Stimulated activated CD8-positive, alpha-beta memory T cell treated with anti-CD3 and anti-CD28 coated beads, Interleukin-7, amount 100 ng/mL, for 24 hours (primary cell): ENCODE data around the gene SMYD3.

Experiments
- DNase-seq: peaks from one replicate; pipeline ENCODE4 v3.0.0-alpha.2; 2020; ENCODE audit warnings: low read depth

The SMYD3 gene

DNA sequence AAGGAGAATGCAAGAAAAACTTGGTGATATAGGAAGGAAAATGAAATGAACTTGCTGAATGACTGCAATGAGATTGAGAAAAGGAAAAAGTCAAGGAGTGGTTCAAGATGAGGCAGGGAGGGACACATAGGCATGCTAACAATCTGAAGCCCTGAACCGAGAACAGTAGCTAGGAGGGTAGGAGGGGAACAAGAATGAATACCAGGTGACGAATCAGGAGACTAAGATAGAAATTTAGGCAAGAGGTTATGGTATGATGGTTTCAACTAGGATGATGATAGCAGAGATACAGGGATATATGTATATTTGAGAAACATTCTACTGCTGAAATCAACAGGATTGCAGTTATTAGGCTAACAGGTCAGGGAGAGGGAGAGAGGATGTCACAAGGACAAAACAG lies 44.1 kb downstream of the SMYD3 start:
- no peak for DNase-seq

- DNase-seq = no peak
Observed at GRCh38 chr1:246460406-246460805, 46.7 kb downstream of the SMYD3 start.

DNA sequence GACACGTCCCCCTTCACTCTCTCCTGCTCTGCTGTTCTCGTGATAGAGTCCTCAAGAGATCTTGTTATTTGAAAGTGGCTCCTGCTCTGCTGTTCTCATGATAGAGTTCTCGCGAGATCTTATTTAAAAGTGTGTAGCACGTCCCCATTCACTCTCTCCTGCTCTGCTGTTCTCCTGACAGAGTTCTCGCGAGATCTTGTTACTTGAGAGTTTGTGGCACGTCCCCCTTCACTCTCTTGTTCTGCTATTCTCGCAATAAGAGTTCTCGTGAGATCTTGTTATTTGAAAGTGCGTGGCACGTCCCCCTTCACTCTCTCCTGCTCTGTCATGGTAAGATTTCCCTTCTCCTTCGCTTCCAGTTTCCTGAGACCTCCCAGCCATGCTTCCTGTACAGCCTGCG lies 47.9 kb downstream of the SMYD3 start:
- DNase-seq = no peak

DNA sequence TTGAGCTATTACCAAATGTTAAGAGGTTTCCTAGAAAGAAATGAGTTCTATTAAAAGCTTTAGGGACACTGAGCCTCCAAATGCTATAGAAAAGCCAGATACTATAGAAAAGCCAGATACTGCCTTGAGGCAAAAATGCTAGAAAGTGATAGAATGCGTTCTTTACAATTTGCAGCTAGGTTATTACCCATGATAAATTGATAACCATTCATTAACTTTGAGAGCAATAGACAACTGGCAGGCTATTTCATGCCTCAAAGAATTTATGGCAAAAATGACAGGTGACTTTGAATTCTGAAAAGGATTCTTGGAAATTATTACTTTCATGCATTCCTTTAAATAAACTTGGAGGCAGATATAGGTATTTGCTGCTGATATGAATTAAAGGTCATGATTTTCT lies 51.6 kb downstream of the SMYD3 start:
- DNase-seq = no peak

DNA sequence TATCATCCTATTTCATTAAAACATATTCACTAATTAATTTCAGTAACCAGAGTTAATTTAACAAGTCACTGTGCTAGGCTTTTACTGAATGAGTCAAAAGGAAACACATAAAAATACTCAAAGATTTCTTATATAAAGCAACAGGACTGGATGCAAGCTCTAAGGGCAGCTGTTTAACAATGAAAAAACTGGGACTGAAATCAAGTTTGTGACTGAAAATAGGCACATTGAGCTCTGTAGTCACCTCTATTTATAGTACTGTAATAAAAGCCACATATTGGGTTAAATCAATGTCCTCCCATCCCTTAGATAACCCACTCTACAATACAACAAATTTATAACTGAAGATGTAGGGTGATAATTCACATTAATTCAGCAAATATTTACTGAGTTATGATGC lies 52.4 kb downstream of the SMYD3 start:
- DNase-seq = no peak

GRCh38 chr1:246450611-246451251 lies 56.3 kb downstream of the SMYD3 start:
- DNase-seq = no peak

GRCh38 chr1:246448373-246448772 lies 58.7 kb downstream of the SMYD3 start:
- DNase-seq = no peak

DNA sequence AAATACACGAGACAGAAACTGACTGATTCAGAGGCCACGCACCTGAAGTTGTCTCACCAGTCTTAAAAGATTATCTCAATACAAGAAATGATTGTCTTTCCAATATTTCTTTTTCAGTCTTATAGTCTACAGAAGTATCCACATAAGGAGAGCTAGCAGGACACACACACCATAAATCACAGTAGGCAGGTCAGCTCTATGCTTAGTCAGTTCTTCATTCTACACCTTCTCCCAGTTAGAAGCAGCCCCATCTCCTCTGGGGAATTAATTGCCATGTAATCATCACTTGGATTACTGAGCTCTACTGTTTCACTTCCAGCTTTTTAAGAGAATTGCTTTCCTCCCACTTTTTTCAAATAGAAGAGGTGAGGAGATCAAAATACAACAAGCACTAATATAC lies 59.6 kb downstream of the SMYD3 start:
- DNase-seq = no peak

DNA sequence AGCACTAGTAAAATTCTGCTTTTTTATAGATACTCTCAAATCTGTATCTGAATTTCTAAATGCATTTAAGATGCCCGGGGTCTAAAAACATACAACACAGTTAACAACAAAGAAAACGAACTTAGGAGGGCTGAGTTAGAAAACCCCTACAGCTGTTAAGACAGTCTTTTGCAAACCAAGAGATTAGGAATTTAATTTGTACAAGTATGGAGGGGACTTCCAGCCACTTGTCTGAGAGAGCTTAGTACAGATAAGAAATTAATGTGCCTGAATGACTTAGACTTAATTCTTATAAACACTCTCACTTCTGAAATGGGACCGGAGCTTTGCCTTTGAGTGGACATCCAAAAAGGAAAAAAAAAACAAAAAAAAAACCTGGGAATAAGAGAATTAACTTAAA lies 61.6 kb downstream of the SMYD3 start:
- no peak for DNase-seq

GRCh38 chr1:246444617-246445016 lies 62.5 kb downstream of the SMYD3 start:
- no peak for DNase-seq

DNA sequence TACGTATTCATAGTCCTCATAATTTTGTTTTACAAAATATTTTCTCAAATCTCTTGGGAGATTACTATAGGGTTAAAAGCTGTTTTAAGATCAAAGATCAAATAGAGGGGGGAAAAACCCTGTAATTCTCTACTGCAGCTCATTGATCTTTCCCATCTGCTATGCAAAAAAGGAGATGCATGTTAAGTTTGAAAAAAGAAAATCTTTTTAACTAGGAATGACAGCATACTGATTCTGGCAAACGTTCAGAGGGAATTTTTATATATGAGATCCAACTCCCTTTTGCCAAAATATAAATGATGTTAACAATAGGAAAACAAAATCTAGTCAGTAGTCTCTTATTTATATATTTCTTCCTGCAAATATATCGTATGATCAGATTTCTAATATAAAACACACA lies 69.1 kb downstream of the SMYD3 start:
- no peak for DNase-seq

- no peak for DNase-seq
Observed at GRCh38 chr1:246435421-246436041, 71.5 kb downstream of the SMYD3 start.

- DNase-seq = no peak
Observed at GRCh38 chr1:246434335-246434734, 72.7 kb downstream of the SMYD3 start.

GRCh38 chr1:246428542-246429308 lies 78.4 kb downstream of the SMYD3 start:
- DNase-seq = peak; percentile 19

- DNase-seq = no peak
Observed at GRCh38 chr1:246427611-246428010, 79.5 kb downstream of the SMYD3 start.

- DNase-seq = no peak
Observed at GRCh38 chr1:246425895-246426294, 81.2 kb downstream of the SMYD3 start.

DNA sequence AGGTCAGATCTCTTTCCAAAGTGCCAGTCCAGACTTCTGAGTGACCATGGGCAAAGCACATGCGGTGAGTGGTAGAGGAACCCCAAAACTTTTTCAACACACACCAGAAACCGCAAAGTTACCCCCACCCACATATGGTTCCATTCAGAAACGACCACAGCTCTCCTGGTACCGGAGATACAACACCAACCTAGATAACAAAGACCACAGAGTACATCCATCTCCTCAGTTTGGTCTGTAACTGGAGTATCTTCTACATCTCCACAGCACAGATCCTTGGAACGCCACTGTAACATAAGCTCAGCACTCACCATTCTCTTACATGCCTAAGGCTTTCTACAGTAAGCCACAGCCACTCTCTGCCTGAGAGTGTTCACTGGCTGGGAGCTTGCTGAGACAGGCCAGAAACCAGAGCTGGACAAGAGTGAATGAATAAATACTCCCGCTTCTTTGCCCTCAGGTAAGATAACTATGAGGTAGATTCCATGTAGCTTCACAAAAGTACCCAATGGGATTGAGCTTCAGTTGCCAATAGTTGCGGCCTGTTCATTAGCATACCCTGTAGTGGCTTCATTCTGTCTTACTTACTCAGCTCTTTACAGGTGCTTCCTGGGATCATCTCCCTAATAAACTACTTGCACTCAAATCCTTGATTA lies 81.8 kb downstream of the SMYD3 start:
- DNase-seq = no peak

DNA sequence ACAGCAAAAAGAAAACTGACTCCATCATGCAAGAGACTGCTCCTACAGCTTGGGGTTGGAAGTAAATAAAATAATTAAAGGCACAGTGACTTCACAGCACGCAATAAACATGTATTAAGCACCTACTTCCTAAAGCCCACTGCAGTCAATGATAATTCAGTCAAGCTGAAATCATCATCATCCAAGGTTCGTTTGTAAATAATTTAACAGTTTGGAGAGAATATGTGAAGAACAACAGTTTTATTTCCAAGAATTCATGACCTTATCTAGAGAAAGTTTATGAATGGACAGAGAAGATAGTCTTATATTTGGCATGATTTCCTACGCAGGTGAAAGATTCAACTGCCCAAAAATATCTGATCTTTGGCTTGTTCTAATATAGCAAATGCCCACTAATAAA lies 86.8 kb downstream of the SMYD3 start:
- no peak for DNase-seq

GRCh38 chr1:246418565-246419312 lies 88.3 kb downstream of the SMYD3 start:
- DNase-seq = no peak

GRCh38 chr1:246417813-246418564 lies 89.1 kb downstream of the SMYD3 start:
- no peak for DNase-seq

DNA sequence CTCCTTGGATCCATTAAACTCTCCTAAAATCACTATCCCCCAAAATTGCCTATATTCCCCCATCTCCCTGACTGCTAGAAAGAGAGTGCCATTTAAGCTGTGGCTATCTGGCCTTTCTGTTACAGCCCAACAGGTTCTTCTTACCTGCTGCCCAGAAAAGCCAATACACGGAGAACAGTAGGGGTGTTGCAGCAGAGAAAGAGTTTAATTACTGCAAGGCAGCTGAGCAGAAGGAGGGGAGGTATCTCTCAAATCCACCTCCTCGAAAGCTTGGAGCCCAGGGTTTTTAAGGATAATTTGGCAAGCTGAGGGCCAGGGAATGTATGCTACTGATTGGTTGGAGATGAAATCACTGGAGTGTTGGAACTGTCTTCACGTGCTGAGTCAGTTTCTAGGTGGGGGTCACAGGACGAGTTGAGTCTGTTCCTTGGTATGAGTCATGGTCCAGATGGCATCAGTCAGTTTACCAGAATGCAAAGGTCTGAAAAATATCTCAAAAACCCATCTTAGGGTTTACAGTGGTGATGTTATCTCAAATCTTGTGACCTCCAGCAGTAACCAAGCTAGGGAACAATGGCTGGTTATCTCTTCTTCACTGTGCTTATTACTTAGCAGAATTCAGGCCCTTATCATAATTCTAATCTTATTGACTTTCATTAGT lies 89.8 kb downstream of the SMYD3 start:
- DNase-seq = no peak
